OCI-LY3 (cell line): ENCODE results near the gene TAF1C.

Experiments used
- H2AFZ ChIP-seq: fragments of 200-600, 300-600 bp; shearing (Covaris generic); 2 replicates; pipeline ENCODE4 v1.6.0; 2014; ENCODE audit warnings: antibody characterized with exemption, low read depth, low read length
- H3K27ac ChIP-seq: fragments of 200-600, 300-600 bp; sonication (generic); 2 replicates; pipeline ENCODE4 v1.5.1; 2014; ENCODE audit warnings: mild to moderate bottlenecking, low read length, moderate library complexity, mixed read lengths
- H3K27me3 ChIP-seq: fragments of 200-600, 300-600 bp; sonication (generic); 2 replicates; pipeline ENCODE4 v1.6.1; 2014; ENCODE audit warnings: low read depth, low read length, mixed read lengths
- H3K36me3 ChIP-seq: fragments of 200-600, 300-600 bp; sonication (generic); replicated peaks from 2 replicates; pipeline ENCODE3; 2014; ENCODE audit warnings: low read depth, low read length, mixed read lengths
- H3K4me1 ChIP-seq: fragments of 300-600, 200-600 bp; sonication (generic); 2 replicates; pipeline ENCODE4 v1.6.1; 2014; ENCODE audit warnings: low read length, mixed read lengths
- H3K4me2 ChIP-seq: fragments of 200-600, 300-600 bp; sonication (generic); 2 replicates; pipeline ENCODE4 v1.6.1; 2014; ENCODE audit warnings: low read length, mixed read lengths
- H3K4me3 ChIP-seq: fragments of 300-600, 200-600 bp; sonication (generic); 2 replicates; pipeline ENCODE4 v1.5.1; 2014; ENCODE audit warnings: antibody characterized with exemption, mild to moderate bottlenecking, low read length, moderate library complexity
- H3K79me2 ChIP-seq: fragments of 300-600, 200-600 bp; shearing (Covaris generic); 2 replicates; pipeline ENCODE4 v1.6.1; 2014; ENCODE audit warnings: mild to moderate bottlenecking, low read length, mixed read lengths
- H3K9ac ChIP-seq: fragments of 300-600, 200-600 bp; shearing (Covaris generic); 2 replicates; pipeline ENCODE4 v1.6.0; 2014; ENCODE audit warnings: mild to moderate bottlenecking, low read length, moderate library complexity
- H3K9me3 ChIP-seq: fragments of 200-600, 300-600 bp; shearing (Covaris generic); 2 replicates; pipeline ENCODE4 v1.6.1; 2014; ENCODE audit warnings: low read length, mixed read lengths; ENCODE audit not compliant: insufficient read depth
- H4K20me1 ChIP-seq: fragments of 200-600, 300-600 bp; sonication (generic); 2 replicates; pipeline ENCODE4 v1.6.1; 2016; ENCODE audit warnings: low read length, mixed read lengths; ENCODE audit not compliant: insufficient read depth
- CTCF ChIP-seq: fragments of 200-600, 300-600 bp; sonication (generic); IDR thresholded peaks from 2 replicates; pipeline ENCODE4 v1.5.1; 2014; ENCODE audit warnings: antibody characterized with exemption, low read length, low read depth
- EZH2phosphoT487 ChIP-seq: fragments of 200-600 bp; shearing (Covaris generic); IDR thresholded peaks from 2 replicates; pipeline ENCODE4 v1.6.1; 2018; ENCODE audit warnings: antibody characterized with exemption, mixed run types, low read depth

Gene TAF1C

DNA sequence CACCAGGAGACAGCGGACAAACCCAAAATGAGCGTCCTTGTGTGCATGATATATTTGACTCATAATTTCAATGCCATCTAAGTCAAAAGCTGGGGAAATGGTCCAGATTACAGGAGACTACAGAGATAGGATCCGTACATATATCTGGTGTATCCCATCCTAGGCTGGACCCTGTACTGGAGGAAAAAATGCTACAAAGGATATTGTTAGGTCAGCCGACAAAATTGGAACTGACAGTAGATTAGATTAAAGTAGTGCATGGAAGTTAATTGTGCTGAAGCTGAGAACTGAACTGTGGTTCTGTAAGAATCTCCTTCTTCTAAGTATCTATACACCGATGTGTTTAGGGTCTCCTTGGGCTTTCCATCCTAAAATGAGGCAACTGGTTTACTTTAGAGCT is 28.7 kb upstream of the TAF1C start:
- no peaks in the 10 kb centered on the region for H3K36me3 ChIP-seq
- no peak overlapping the region for H3K27ac ChIP-seq
- no peaks in the 10 kb centered on the region for H3K9me3 ChIP-seq
- H2AFZ ChIP-seq, result no peak overlapping the region
- no peak overlapping the region for H3K9ac ChIP-seq
- H4K20me1 ChIP-seq, result no peaks in the 10 kb centered on the region
- H3K4me3 ChIP-seq, result no peak overlapping the region
- no peak overlapping the region for H3K4me2 ChIP-seq
- TF ChIP-seq CTCF (no peak), EZH2phosphoT487 (no peak)
- H3K79me2 ChIP-seq, result no peaks in the 10 kb centered on the region
- H3K4me1 ChIP-seq, result no peaks in the 10 kb centered on the region
- H3K27me3 ChIP-seq, result no peaks in the 10 kb centered on the region; the same call in none of the 2 replicates

DNA sequence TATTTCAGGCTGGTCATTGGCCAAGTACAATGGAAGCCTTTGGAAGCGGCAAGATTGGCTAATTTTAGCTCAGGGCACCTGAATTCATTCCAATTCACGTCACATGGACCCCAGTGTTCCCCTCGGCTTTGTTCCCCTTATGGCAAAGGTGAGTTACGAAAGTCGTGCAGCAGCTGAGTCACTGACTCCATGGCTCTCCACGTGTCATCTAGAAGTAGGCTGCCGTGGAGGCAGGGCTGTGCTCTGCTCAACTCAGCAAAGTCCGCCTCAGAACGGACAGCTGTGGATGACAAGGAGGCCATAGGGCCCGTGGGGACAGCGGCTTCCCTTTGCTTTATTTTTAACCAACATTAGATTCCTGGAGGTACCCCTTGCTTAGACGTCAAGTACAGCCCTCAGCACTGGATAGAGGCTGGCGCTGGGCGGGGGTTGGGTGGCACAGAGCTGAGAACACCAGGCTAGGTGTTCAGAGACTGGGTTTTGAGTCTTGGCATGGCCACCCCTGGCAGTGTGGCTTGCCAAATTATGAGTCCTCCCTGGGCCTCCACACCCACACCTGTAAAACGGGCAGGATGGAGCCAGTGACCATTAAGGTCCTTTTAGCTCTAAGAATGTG is 27.7 kb upstream of the TAF1C start:
- H2AFZ ChIP-seq, result no peak overlapping the region
- no peak overlapping the region for H3K27ac ChIP-seq
- no peaks in the 10 kb centered on the region for H3K36me3 ChIP-seq
- H3K27me3 ChIP-seq, result no peaks in the 10 kb centered on the region; the same call in none of the 2 replicates
- TF ChIP-seq EZH2phosphoT487, result no peak
- TF ChIP-seq CTCF, result no peak
- no peaks in the 10 kb centered on the region for H3K79me2 ChIP-seq
- no peak overlapping the region for H3K4me3 ChIP-seq
- no peak overlapping the region for H3K4me2 ChIP-seq
- H4K20me1 ChIP-seq, result no peaks in the 10 kb centered on the region
- no peak overlapping the region for H3K9ac ChIP-seq
- no peaks in the 10 kb centered on the region for H3K9me3 ChIP-seq
- no peaks in the 10 kb centered on the region for H3K4me1 ChIP-seq

- TF ChIP-seq EZH2phosphoT487 (no peak), CTCF (no peak)
- no peak overlapping the region for H2AFZ ChIP-seq
- H3K36me3 ChIP-seq, result no peaks in the 10 kb centered on the region
- no peaks in the 10 kb centered on the region; the same call in 1 of the 2 replicates for H3K27me3 ChIP-seq
- no peak overlapping the region for H3K4me2 ChIP-seq
- 0 out of 2 replicates have a peak, but pooled peaks cover 3% of the 10 kb centered on the region for H3K4me1 ChIP-seq
- no peak overlapping the region for H3K4me3 ChIP-seq
- H4K20me1 ChIP-seq, result no peaks in the 10 kb centered on the region
- H3K9me3 ChIP-seq, result 0 out of 2 replicates have a peak, but pooled peaks cover 2% of the 10 kb centered on the region
- no peak overlapping the region for H3K9ac ChIP-seq
- H3K27ac ChIP-seq, result no peak overlapping the region
- H3K79me2 ChIP-seq, result no peaks in the 10 kb centered on the region
These were observed 25.8 kb upstream of the TAF1C start for GRCh38 chr16:84212631-84213030.

DNA sequence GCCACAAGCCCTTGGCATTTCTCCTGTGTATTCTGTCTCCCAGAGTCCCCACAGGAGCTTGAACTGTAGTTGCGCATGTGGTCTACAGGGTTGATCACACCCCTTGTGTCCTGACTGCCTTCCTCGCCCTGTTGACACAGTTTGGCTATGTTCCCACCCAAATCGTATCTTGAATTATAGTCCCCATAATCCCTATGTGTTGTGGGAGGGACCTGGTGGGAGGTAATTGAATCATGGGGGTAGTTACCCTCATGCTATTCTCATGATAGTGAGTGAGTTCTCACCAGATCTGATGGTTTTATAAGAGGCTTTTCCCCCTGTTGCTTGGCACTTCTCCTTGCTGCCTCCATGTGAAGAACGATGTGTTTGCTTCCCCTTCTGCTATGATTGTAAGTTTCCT is 25.3 kb upstream of the TAF1C start:
- H3K9me3 ChIP-seq, result 0 out of 2 replicates have a peak, but pooled peaks cover 2% of the 10 kb centered on the region
- no peak overlapping the region for H3K9ac ChIP-seq
- H3K4me3 ChIP-seq, result no peak overlapping the region
- H3K27me3 ChIP-seq, result no peaks in the 10 kb centered on the region; the same call in 1 of the 2 replicates
- no peak overlapping the region for H2AFZ ChIP-seq
- H3K4me1 ChIP-seq, result 0 out of 2 replicates have a peak, but pooled peaks cover 3% of the 10 kb centered on the region
- H3K4me2 ChIP-seq, result no peak overlapping the region
- H3K36me3 ChIP-seq, result no peaks in the 10 kb centered on the region
- no peak for TF ChIP-seq EZH2phosphoT487
- TF ChIP-seq CTCF, result no peak
- H3K79me2 ChIP-seq, result no peaks in the 10 kb centered on the region
- H4K20me1 ChIP-seq, result no peaks in the 10 kb centered on the region
- no peak overlapping the region for H3K27ac ChIP-seq
